Gastrocnemius medialis (tissue), 4 donors: ENCODE results near the gene HRC.

Experiments
- CTCF ChIP-seq, 5 experiments: fragments of 450-650 bp in 3 of 5; fragments of 200-600 bp in 2 of 5; sonication (generic) in 2 of 5; IDR thresholded peaks in 4 of 5; conservative IDR thresholded peaks in 1 of 5; 1 replicate in 4 of 5; 2 replicates in 1 of 5; pipeline ENCODE4 v1.5.1; 2016 to 2019; ENCODE audit warnings: antibody characterized with exemption in 5 of 5, mild to moderate bottlenecking in 3 of 5, moderate library complexity in 3 of 5
- POLR2A ChIP-seq, 2 donors: fragments of 450-650 bp; IDR thresholded peaks; one replicate each; pipeline ENCODE4 v1.6.1; 2017; ENCODE audit warnings: antibody characterized with exemption in 2 of 2, mild to moderate bottlenecking in 2 of 2, moderate library complexity in 2 of 2

- TF ChIP-seq CTCF (IDR thresholded peaks at IDR 0.05 in 4 of 5, conservative IDR thresholded peaks at IDR 0.05 in 1 of 5) (no peak), POLR2A (IDR thresholded peaks at IDR 0.05) (peak; percentile 78 to 93)
Observed at GRCh38 chr19:49155005-49155819, at the start of gene HRC.
